ENCODE results near the gene CENPX. TPM values are rescaled to one million over a fixed set of nuclear protein-coding genes. Genes with fewer than 3 reads are reported as not detected.

Gene CENPX
- total and polyA plus RNA-seq, 2 of the 13 experiments (the other 11 are each of a cell fraction or from before 2014, with no cell fraction given): 92.7 to 170 TPM

GRCh38 chr17:82058855-82059249 lies 36.2 kb upstream of the CENPX start:
- Histone ChIP-seq H3K79me2 (ENCODE audit: insufficient read depth, low read length) (peaks cover 4% of the 10 kb centered on the region), H3K27me3 (ENCODE audit: control insufficient read depth in 1 of 2, insufficient read depth in 2 of 2, low read length in 2 of 2) (no peaks in the 10 kb centered on the region), H3K4me3 (replicated peaks in 1 of 3; ENCODE audit: insufficient read depth in 1 of 3, low read depth in 2 of 3, low read length in 3 of 3) (no peak overlapping the region), H3K27ac (ENCODE audit: extremely low read length, insufficient read depth, low read length) (peak overlapping the region; percentile 91), H4K20me1 (ENCODE audit: insufficient read depth, low read length) (no peaks in the 10 kb centered on the region), H3K9ac (ENCODE audit: insufficient read depth, low read depth, low read length) (peak overlapping the region; percentile 5; the same call in 1 of the 2 replicates), H2AFZ (ENCODE audit: low read length) (no peak overlapping the region), H3K36me3 (replicated peaks in 1 of 2; ENCODE audit: control insufficient read depth in 1 of 2, insufficient read depth in 2 of 2, low read length in 2 of 2) (peaks cover 50 to 80% of the 10 kb centered on the region in 2 experiments), H3K4me2 (ENCODE audit: low read depth, low read length) (no peak overlapping the region), H3K9me3 (ENCODE audit: low read length) (no peaks in the 10 kb centered on the region), H3K4me1 (ENCODE audit: insufficient read depth, low read length) (peaks cover 42% of the 10 kb centered on the region)
- intact Hi-C loops (cut with micrococcal nuclease; ENCODE audit: unreplicated experiment) (no loop called here), in situ Hi-C loops (cut with HindIII; ENCODE audit: extremely low pct_ligation_motif_present, low pct_unique_long_range_greater_than_20kb) (no loop called here)
- DNase-seq (ENCODE audit: low spot score): no peak
- CTCF ChIA-PET (ENCODE audit: low intra/inter-chr PET ratio, low total read pairs): no interaction called here
- no peak for ATAC-seq
- POLR2A ChIA-PET: interaction anchor here (1.0 kb wide), 2 partner anchors 21 to 40 kb away, joined by 4 read pairs; partner anchors contain the start of gene DCXR
- WGBS (ENCODE audit: low lambda C conversion rate): 100% methylated on average over 3 of the region's 10 CpGs
- no TSS peak for BruUV-seq (replicated peaks)
- no peak for FAIRE-seq
- TF ChIP-seq SNAI1 (CRISPR knock-in tag; IDR thresholded peaks at IDR 0.05; ENCODE audit: borderline replicate concordance) (no peak), DDIT3 (CRISPR knock-in tag; IDR thresholded peaks at IDR 0.05) (no peak), RBFOX2 (IDR thresholded peaks at IDR 0.05; ENCODE audit: low read depth, low read length) (peak; percentile 53), KLF15 (CRISPR knock-in tag; IDR thresholded peaks at IDR 0.05; ENCODE audit: borderline replicate concordance) (no peak), ZNF562 (CRISPR knock-in tag; IDR thresholded peaks at IDR 0.05; ENCODE audit: borderline replicate concordance) (no peak), FOXO4 (CRISPR knock-in tag; conservative IDR thresholded peaks at IDR 0.05) (0 out of 2 replicates have a peak, but pooled peaks have one; percentile 56), AKNA (CRISPR knock-in tag; IDR thresholded peaks at IDR 0.05; ENCODE audit: borderline replicate concordance) (no peak), BORCS8-MEF2B (CRISPR knock-in tag; IDR thresholded peaks at IDR 0.05) (no peak)
- TF ChIP-seq, protein P1, sequence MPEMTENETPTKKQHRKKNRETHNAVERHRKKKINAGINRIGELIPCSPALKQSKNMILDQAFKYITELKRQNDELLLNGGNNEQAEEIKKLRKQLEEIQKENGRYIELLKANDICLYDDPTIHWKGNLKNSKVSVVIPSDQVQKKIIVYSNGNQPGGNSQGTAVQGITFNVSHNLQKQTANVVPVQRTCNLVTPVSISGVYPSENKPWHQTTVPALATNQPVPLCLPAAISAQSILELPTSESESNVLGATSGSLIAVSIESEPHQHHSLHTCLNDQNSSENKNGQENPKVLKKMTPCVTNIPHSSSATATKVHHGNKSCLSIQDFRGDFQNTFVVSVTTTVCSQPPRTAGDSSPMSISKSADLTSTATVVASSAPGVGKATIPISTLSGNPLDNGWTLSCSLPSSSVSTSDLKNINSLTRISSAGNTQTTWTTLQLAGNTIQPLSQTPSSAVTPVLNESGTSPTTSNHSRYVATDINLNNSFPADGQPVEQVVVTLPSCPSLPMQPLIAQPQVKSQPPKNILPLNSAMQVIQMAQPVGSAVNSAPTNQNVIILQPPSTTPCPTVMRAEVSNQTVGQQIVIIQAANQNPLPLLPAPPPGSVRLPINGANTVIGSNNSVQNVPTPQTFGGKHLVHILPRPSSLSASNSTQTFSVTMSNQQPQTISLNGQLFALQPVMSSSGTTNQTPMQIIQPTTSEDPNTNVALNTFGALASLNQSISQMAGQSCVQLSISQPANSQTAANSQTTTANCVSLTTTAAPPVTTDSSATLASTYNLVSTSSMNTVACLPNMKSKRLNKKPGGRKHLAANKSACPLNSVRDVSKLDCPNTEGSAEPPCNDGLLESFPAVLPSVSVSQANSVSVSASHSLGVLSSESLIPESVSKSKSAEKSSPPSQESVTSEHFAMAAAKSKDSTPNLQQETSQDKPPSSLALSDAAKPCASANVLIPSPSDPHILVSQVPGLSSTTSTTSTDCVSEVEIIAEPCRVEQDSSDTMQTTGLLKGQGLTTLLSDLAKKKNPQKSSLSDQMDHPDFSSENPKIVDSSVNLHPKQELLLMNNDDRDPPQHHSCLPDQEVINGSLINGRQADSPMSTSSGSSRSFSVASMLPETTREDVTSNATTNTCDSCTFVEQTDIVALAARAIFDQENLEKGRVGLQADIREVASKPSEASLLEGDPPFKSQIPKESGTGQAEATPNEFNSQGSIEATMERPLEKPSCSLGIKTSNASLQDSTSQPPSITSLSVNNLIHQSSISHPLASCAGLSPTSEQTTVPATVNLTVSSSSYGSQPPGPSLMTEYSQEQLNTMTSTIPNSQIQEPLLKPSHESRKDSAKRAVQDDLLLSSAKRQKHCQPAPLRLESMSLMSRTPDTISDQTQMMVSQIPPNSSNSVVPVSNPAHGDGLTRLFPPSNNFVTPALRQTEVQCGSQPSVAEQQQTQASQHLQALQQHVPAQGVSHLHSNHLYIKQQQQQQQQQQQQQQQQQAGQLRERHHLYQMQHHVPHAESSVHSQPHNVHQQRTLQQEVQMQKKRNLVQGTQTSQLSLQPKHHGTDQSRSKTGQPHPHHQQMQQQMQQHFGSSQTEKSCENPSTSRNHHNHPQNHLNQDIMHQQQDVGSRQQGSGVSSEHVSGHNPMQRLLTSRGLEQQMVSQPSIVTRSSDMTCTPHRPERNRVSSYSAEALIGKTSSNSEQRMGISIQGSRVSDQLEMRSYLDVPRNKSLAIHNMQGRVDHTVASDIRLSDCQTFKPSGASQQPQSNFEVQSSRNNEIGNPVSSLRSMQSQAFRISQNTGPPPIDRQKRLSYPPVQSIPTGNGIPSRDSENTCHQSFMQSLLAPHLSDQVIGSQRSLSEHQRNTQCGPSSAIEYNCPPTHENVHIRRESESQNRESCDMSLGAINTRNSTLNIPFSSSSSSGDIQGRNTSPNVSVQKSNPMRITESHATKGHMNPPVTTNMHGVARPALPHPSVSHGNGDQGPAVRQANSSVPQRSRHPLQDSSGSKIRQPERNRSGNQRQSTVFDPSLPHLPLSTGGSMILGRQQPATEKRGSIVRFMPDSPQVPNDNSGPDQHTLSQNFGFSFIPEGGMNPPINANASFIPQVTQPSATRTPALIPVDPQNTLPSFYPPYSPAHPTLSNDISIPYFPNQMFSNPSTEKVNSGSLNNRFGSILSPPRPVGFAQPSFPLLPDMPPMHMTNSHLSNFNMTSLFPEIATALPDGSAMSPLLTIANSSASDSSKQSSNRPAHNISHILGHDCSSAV (CRISPR knock-in tag; IDR thresholded peaks at IDR 0.05; ENCODE audit: borderline replicate concordance): no peak

Data from HepG2 (cell line).